Measurements from ENCODE around the gene ANXA11.
"Not testable (repeated sequence)": the region's sequence is repeated elsewhere in the genome, so short reads cannot be mapped to it uniquely, and the experiment has no call there.

Gene ANXA11

DNA sequence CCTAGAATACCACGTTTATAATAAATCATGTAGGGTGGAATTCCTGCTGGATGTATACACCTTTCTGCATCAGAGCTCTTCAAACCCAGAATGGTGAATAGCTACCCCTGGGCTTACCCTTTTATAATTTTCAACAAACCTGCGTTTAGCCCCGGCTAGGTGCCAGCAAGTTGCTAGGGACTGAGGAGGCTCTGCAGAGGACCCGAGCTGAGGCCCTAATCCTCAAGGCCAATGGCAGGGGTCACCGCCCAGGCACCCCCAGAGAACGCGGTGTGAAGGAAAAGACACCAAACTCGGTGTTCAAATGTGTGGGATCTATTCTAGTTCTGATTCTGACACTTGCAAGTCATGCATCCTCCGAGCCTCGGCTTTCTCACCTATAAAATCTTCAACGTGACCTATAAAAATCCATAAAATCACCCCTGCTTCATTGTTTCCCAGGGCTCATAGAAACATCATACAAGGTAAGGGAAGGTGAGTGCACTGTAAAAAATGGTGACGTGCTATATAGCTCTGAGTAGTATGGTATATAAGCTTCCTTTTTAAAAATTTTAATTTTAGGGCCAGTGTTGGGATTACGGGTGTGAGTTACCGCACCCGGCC is 2.5 kb upstream of the ANXA11 start:
- DNase-seq: no peak

- DNase-seq: no peak
Observed at GRCh38 chr10:80206277-80206655, 929 bp upstream of the ANXA11 start.

DNA sequence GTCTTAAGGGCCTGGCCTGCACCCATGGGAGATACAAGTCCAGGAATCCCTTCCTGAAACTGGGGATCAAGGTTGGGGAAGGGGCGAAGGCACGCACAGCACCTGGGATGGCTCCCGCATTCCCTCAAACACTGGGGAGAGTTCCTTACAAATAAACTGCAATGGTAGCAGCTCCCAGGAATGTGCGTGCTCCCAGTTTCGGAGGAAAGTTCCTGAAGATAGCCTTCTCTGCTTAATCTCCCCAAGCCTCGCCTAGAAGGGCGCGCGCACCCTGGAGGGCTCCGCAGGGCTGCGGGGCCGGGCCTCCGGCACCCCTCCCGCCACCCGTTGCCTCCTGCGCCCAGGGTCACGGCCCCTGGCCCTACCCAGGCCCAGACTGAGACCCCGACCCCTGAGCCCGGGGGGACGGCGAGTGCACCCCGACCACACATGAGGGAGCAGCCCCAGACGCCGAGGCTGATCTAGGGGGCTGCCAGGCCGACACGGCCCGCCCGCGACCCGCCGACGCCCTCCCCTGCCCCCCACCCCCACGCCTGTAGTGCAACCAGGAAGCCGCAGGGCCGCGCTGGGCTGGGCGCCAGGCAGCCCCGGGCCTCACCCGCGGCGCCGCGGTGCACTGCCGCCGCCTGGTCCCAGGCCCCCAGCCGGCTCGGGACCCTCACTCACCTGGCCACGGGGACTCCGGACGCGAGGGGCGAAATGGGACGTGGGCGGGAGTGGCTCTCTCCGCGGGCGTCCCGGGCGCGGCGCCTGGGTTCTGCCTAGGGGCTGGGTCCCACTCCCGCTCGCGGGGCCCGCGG is 460 bp downstream of the ANXA11 start:
- DNase-seq: peak in 1 of 2 experiments; percentile 12

GRCh38 chr10:80203835-80204676 is 1.3 kb downstream of the ANXA11 start:
- no peak for DNase-seq

DNA sequence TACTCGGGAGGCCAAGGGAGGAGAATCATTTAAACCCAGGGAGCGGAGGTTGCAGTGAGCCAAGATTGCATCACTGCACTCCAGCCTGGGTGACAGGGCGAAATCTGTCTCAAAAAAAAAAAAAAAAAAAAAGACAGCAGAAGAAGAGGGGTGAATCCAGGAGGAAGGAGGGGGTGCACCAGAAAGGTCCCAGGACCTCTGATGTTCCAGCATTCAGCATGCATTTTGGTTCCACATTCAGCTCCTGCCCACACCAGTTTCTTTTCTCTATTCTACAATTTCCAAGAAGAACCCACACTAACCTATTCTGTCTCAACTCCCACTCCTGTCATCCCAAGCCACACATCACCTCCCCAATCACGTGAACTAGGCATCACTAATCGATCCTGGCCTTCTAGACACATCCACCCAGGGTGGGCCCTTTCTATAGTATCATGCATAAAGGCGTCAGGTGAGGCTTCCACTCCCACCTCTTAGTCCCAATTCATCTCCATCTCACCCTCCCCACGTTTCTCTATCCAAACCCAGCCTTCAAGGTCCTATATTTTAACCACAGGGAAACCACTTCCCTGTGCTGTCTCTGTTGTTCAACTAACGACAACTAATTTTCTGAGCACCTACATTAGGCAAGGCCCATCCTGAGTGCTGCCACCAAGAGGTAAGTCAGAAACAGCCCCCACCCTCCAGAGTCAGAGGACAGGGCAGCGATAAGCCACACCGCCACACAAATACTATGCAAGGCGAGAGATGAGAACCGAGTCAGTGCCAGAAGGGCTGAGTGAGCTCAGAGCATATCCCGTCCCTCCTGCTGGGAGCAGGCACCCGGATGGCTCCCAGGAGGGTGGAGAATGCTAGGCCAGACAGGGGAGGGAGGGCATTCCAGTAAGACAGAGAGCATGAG is 2.2 kb downstream of the ANXA11 start:
- DNase-seq: peak in 1 of 2 experiments; percentile 51

GRCh38 chr10:80202530-80202929 is 2.8 kb downstream of the ANXA11 start:
- not testable (repeated sequence) for DNase-seq

DNA sequence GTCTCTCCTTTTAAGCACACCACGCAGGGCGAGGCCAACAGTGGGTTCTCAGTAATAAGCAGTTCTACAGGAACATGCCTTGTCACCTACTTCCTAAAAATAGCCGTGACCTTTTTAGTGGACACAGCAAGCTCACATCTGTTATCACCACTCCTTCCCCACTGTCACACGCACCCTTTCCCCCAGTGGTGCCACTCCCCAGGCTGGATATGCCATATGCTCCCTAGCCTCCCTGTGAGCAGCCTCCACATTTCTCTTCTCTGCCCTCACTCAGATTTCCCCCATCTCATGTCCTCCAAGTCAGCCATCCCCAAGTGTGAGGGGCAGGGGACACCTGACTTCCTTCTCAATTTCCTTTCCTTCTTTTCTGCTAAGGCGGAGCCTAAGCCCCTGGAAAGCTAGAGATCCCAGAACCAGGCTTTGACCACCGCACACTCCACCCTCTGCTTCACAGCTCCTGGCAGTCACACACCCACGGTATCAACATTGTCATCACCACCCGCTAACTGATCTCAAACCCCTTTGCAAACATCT is 3.7 kb downstream of the ANXA11 start:
- no peak for DNase-seq

DNA sequence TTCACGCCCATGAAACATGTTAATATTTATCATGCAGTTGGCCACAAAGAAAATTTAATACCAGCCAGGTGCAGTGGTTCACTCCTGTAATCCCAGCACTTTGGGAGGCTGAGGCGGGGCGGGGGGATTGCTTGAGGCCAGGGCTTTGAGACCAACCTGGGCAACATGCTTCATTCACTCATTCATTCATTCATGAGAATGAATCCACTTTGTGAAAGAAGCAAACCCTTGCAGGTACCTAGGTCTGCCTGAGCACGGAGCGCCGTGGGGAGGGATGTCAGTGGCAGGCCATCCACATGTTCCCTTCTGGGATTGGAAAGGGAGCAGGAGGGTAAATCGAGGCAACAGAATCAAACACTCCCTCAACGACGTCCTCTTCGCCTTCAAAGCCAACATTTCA is 4.7 kb downstream of the ANXA11 start:
- peak in 1 of 2 experiments; percentile 1 for DNase-seq

DNA sequence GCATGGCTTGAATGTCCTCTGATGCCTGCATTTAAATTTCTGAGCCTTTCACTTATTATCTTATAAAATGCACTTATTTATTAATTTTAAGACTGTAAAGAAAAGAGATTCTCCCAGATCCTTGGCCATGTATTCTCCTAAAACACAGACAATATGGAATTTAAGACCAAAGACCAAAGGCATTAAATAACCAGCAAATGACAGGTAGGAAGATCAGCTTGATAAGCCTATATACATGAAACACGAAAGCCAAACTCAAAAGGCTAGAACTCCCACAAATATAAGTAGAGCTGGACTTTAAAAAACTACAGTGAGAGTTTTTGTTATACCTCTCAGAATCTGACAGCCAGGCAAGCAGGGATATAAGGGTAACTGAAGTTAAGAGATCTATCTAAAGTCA is 5.1 kb downstream of the ANXA11 start:
- no peak for DNase-seq

DNA sequence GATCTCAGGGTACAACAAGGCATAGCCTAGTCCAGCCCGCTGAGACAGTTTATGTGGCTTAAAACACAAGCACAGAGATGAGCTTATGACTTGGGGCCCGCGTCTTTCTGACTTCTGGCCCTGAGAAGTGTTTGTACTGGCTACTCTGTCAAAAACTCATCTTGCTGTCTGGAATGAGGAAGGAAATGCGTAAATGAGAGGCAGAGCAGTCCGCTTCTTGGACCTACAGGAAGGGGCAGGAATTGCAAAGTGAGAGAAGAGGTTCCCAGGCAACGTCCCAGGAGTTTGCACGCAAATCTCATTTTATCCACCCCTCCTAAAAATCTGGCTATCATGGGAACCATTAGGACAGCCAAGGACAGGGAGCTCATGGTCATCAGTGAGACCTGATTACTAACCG is 5.5 kb downstream of the ANXA11 start:
- no peak for DNase-seq

DNA sequence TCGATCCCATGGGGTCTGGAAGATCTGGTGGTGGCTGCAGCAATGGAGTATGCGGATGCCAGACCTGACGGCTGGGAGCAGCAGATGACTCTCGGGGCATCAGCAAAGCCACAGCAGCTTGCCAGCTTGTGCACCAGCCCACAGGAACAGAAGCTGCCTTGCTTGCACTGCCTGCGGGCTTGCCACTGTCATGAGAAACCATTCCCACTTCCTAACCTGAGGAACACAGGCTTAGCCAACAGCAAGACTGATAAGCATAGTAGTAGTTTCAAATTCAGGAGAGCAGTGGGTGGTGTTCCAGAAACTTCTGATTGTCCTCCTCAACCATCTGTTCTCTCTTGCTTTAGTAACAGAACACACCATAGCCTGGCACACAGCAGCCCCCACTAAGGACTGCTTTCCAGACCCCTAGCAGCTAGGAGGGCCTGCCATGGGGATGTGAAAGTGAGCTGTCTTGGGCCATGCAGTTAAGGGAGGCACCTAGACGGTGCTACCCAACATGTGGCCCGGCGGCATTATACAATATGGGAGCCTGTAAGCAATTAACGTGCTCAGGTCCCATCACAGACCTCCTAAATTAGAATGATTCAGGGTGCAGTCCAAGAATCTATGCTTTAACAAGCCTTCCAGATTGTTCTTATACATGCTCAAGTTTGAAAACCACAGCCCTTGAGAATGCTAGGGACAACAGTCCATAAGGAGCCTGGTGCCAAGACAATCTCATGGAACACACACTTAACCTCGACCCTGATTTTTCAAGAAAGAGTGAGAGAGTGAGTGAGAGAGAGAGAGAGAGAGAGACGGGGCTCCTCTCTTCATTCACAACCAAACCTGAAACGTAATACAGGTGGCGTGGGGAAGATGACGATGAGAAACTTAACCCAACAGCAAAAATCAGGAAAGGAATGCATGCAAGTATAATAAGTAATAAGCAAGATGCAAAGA is 7.1 kb downstream of the ANXA11 start:
- no peak for DNase-seq

- DNase-seq: no peak
Observed at GRCh38 chr10:80196950-80197315, 8.4 kb downstream of the ANXA11 start.

DNA sequence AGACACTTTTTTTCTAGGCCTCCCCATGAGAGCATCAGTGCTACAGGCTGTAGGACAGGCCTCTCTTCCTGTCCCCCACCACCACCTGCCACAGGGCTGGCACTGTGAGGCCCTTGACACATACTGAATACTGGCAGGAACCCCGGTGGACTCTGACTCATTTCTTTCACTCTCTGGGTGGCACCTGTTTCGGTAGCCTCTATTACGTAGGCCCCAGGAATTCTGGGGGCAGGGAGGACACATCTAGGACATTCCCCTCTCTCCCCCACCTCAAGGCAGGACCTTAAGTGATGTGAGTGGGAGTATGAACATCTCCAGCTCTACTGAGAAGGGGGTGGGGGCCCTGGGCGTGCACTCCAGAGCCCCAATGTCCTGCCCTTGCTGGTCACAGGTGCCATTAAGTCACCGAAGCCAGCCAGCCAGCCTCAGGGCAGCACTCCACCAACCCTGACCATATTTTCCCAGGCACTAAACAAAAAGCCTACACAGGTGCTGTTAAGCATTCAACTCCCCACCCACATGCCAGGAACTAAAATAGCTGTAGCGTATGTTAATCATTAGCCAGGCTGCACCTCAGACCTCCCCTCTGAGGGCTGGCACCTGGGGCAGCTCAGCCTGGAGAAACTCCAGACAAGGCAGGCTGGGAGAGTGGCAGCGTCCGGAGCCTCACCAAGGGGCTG is 8.9 kb downstream of the ANXA11 start:
- peak in 1 of 2 experiments; percentile 32 for DNase-seq

DNA sequence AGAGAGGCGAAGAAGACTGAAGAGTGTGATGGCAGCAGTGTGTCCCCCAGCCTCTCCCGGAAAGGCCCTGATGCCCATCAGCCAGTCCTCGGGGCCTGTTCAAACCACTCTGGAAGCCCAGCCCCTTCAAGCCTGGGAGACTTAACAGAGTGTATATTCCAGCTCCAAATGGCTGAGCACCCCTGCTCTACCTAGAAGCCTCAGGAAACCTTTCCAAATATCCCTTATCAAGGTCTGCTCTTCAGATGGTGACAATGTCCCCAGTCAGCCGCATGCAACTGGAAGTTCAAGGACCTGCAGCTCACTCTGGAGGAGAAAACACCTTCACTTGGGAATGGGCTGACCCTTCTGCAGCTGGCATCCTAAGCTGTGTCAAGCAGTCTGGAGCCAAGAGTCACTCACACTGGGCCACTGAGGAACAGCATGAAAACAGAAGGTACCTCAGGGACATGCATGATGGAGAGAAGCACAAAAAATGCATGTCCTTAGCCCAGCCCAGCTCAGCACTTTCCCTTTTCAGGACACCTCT is 10.2 kb downstream of the ANXA11 start:
- no peak for DNase-seq

- no peak for DNase-seq
Observed at GRCh38 chr10:80194373-80195045, 10.8 kb downstream of the ANXA11 start.

- DNase-seq: no peak
Observed at GRCh38 chr10:80192553-80192952, 12.8 kb downstream of the ANXA11 start.

GRCh38 chr10:80191589-80192270 is 13.6 kb downstream of the ANXA11 start:
- DNase-seq: no peak

DNA sequence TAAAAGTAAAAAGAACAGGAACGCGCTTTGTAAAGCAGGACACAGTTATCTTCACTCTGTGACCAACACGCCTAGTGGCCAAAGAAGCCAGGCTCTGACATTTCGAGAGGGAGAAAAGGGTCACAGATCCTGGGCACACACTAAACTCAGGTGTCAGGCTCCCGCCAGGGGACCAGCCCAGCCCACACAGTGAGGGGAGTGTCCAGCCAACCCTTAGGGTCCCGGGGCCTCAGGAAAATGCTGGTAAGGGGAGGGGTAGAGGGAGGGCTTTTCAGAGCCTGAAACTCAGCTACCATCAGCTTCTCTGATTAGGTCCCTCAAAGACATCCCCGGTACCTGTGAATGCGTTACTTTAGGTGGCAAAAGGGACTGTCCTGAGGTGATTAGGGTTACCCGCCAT is 16.6 kb downstream of the ANXA11 start:
- DNase-seq: no peak
